Ascending aorta (tissue), 2 donors: ENCODE results near the gene HCFC1. TPM values are rescaled to one million over a fixed set of nuclear protein-coding genes. Genes with fewer than 3 reads are reported as not detected.

ENCODE experiments used
- DNase-seq, 2 donors: peaks; one replicate each; pipeline ENCODE4 v3.0.0-alpha.2; 2019; ENCODE audit warnings: low spot score in 2 of 2
- H3K27ac ChIP-seq, 2 donors: fragments of 200-600 bp; sonication (generic); one replicate each; pipeline ENCODE4 v1.5.1; 2016 to 2017; ENCODE audit warnings: mild to moderate bottlenecking in 1 of 2
- H3K27me3 ChIP-seq: fragments of 200-600 bp; sonication (generic); one replicate; pipeline ENCODE4 v1.5.1; 2017
- H3K36me3 ChIP-seq, 2 donors: fragments of 200-600 bp; sonication (generic); one replicate each; pipeline ENCODE4 v1.5.1; 2016
- H3K4me1 ChIP-seq, 2 donors: fragments of 200-600 bp; sonication (generic); one replicate each; pipeline ENCODE4 v1.5.1; 2016 to 2017; ENCODE audit warnings: mild to moderate bottlenecking in 1 of 2
- H3K4me3 ChIP-seq, 2 donors: fragments of 200-600 bp; sonication (generic); one replicate each; pipeline ENCODE4 v1.5.1; 2016 to 2017; ENCODE audit warnings: mild to moderate bottlenecking in 1 of 2
- H3K9me3 ChIP-seq, 2 donors: fragments of 200-600 bp; sonication (generic); one replicate each; pipeline ENCODE4 v1.5.1; 2016
- CTCF ChIP-seq, 3 experiments: fragments of 200-600 bp in 2 of 3; fragments of 450-650 bp in 1 of 3; sonication (generic) in 2 of 3; IDR thresholded peaks; one replicate each; pipeline ENCODE4 v1.5.1; 2016 to 2019; ENCODE audit warnings: antibody characterized with exemption in 3 of 3, mild to moderate bottlenecking in 1 of 3, moderate library complexity in 1 of 3
- intact Hi-C: fragments of 100-400 bp; cut with DNase I; formaldehyde crosslinking; loops from one replicate; pipeline ENCODE4 v1.15.1; 2023
- total RNA-seq: library from RNA; depleted of rRNA; stranded (reverse); fragments of >200 nt; gene quantifications from one replicate; pipeline ENCODE4 v1.1.0, GENCODE V29; 2016

HCFC1 gene
- total RNA-seq, 1 donor from 2014 or later = 91.4 TPM

GRCh38 chrX:153934762-153935325, 36.8 kb downstream of the HCFC1 start, which contains the start of gene NAA10:
NAA10 (minus strand) TSS chrX:153935037; CDS start chrX:153934904, 133 bp downstream.
- DNase-seq = peak in 1 of 2 donors; percentile 84
- intact Hi-C loops = no loop called here
- peak within 1 kb of the TSS; percentile 18 to 49 for H3K27ac ChIP-seq
- H3K27me3 ChIP-seq = no peaks in the 10 kb centered on the region
- no peaks in the 10 kb centered on the region for H3K9me3 ChIP-seq
- peaks cover 0 to 9% of the 10 kb centered on the region in 2 donors for H3K4me1 ChIP-seq
- no peak for TF ChIP-seq CTCF (IDR thresholded peaks at IDR 0.05)
- peak within 1 kb of the TSS; percentile 82 to 93 for H3K4me3 ChIP-seq
- peaks cover 19 to 25% of the 10 kb centered on the region in 2 donors for H3K36me3 ChIP-seq

GRCh38 chrX:153934148-153934761, 37.4 kb downstream of the HCFC1 start:
- Histone ChIP-seq H3K36me3 (peaks cover 19 to 26% of the 10 kb centered on the region in 2 donors), H3K27me3 (no peaks in the 10 kb centered on the region), H3K4me3 (peak overlapping the region; percentile 82 to 93), H3K4me1 (peaks cover 0 to 9% of the 10 kb centered on the region in 2 donors), H3K27ac (peak overlapping the region; percentile 18 to 49), H3K9me3 (no peaks in the 10 kb centered on the region)
- intact Hi-C loops = no loop called here
- no peak for TF ChIP-seq CTCF (IDR thresholded peaks at IDR 0.05)
- DNase-seq = no peak

- intact Hi-C loops = no loop called here
- H3K9me3 ChIP-seq = no peaks in the 10 kb centered on the region
- peaks cover 19 to 26% of the 10 kb centered on the region in 2 donors for H3K36me3 ChIP-seq
- no peaks in the 10 kb centered on the region for H3K27me3 ChIP-seq
- H3K4me1 ChIP-seq = peaks cover 0 to 11% of the 10 kb centered on the region in 2 donors
- peak overlapping the region; percentile 82 to 93 for H3K4me3 ChIP-seq
- H3K27ac ChIP-seq = no peak overlapping the region
- no peak for TF ChIP-seq CTCF (IDR thresholded peaks at IDR 0.05)
- DNase-seq = no peak
Measured at GRCh38 chrX:153933748-153934147, 37.9 kb downstream of the HCFC1 start.

GRCh38 chrX:153932220-153932915, 39.2 kb downstream of the HCFC1 start:
- intact Hi-C loops = no loop called here
- H3K9me3 ChIP-seq = no peaks in the 10 kb centered on the region
- TF ChIP-seq CTCF (IDR thresholded peaks at IDR 0.05) = no peak
- no peak overlapping the region for H3K27ac ChIP-seq
- peaks cover 0 to 11% of the 10 kb centered on the region in 2 donors for H3K4me1 ChIP-seq
- peaks cover 19 to 26% of the 10 kb centered on the region in 2 donors for H3K36me3 ChIP-seq
- H3K27me3 ChIP-seq = no peaks in the 10 kb centered on the region
- no peak for DNase-seq
- no peak overlapping the region for H3K4me3 ChIP-seq

GRCh38 chrX:153931748-153932147, 39.9 kb downstream of the HCFC1 start:
- Histone ChIP-seq H3K27ac (no peak overlapping the region), H3K36me3 (peaks cover 19 to 26% of the 10 kb centered on the region in 2 donors), H3K27me3 (no peaks in the 10 kb centered on the region), H3K4me3 (no peak overlapping the region), H3K4me1 (peaks cover 3 to 15% of the 10 kb centered on the region in 2 donors), H3K9me3 (no peaks in the 10 kb centered on the region)
- no peak for TF ChIP-seq CTCF (IDR thresholded peaks at IDR 0.05)
- intact Hi-C loops = no loop called here
- no peak for DNase-seq
